HG02852 (cell line): ENCODE data around the gene CRTAC1.

ENCODE experiments used
- ATAC-seq: cut with Tn5 transposase; IDR thresholded peaks from one replicate; pipeline ENCODE4 v1.9.1; 2021; ENCODE audit warnings: mild to moderate bottlenecking, moderate library complexity; ENCODE audit not compliant: unreplicated experiment

Gene CRTAC1

DNA sequence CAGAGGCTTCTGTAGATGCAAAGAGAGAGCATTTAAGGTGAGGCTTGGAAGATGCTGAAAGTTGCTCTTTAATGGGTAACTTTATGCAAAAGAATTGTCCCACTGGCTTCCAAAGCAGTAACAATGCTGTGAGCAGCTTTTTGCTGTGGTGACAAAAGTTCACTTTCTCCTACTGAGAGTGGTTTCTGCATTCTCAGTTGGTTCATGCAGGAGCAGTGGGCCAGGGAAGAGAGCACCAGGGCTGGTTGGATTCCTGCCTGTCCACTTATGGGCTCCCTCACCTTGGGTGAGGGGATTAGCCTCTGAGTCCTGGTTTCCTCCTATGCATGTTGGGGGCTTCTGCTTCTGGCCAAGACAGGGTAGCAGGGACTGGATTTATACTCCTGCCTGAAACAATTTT lies 211.8 kb downstream of the CRTAC1 start:
- ATAC-seq: no peak

DNA sequence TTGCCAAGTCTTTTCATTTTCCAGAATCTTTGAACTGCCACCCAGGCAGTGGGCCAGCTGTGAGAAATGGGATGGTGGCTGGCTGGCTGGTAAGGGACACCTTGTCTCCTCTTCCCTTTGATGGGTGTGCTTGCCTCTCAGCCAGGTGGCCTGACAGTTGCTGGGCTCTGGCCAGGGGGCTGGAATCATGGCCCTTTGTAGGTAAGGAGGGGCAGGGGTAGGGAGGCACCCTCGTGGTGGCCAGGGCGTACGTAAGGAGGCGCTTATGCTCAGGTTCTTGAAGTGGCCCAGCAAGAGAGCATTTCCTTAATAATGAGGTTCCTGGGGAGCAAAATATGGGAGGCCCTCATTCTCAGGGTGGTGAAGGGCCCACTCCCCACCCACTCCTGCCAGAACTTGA lies 213.8 kb downstream of the CRTAC1 start:
- no peak for ATAC-seq
